GM13977 (cell line): ENCODE data around the gene ORAI3.

Experiments used
- DNase-seq: peaks from one replicate; pipeline ENCODE4 v3.0.0; 2012; ENCODE audit warnings: low spot score
- in situ Hi-C: fragments of 300-500 bp; cut with MboI; formaldehyde crosslinking; loops from one replicate; pipeline ENCODE4 v1.12.0; 2022; ENCODE audit warnings: low sequenced_read_pairs, low pct_unique_long_range_greater_than_20kb, mixed read lengths, inconsistent platforms; ENCODE audit not compliant: unreplicated experiment
- TF ChIP-seq, protein P1 (sequence below): IDR thresholded peaks from 2 replicates; pipeline ENCODE4 v1.5.1; 2012; ENCODE audit warnings: mild to moderate bottlenecking, control low read depth; ENCODE audit not compliant: insufficient read depth; ENCODE audit errors: extremely low read depth, missing control alignments

Gene ORAI3

GRCh38 chr16:30914830-30915229 lies 34.0 kb upstream of the ORAI3 start:
- DNase-seq: no peak
- in situ Hi-C loops: loop anchor here (5.0 kb wide), 1 partner anchor 73 kb away; no protein-coding TSS in a partner anchor
- TF ChIP-seq, protein P1, sequence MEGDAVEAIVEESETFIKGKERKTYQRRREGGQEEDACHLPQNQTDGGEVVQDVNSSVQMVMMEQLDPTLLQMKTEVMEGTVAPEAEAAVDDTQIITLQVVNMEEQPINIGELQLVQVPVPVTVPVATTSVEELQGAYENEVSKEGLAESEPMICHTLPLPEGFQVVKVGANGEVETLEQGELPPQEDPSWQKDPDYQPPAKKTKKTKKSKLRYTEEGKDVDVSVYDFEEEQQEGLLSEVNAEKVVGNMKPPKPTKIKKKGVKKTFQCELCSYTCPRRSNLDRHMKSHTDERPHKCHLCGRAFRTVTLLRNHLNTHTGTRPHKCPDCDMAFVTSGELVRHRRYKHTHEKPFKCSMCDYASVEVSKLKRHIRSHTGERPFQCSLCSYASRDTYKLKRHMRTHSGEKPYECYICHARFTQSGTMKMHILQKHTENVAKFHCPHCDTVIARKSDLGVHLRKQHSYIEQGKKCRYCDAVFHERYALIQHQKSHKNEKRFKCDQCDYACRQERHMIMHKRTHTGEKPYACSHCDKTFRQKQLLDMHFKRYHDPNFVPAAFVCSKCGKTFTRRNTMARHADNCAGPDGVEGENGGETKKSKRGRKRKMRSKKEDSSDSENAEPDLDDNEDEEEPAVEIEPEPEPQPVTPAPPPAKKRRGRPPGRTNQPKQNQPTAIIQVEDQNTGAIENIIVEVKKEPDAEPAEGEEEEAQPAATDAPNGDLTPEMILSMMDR: no peak

DNA sequence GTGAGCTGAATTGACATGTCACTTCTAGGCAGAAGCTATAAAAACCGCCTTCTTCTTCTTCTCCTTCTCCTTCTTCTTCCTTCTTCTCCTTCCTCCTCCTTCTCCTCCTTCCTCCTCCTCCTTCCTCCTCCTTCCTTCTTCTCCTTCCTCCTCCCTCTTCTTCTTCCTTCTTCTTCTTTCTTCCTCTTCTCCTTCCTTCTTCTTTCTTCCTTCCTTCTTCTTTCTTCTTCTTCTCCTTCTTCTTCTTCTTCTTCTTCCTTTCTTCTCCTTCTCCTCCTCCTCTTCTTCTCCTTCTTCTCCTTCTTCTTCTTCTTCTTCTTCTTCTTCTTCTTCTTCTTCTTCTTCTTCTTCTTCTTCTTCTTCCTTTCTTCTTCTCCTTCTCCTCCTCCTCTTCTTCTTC lies 30.3 kb upstream of the ORAI3 start:
- DNase-seq: no peak

DNA sequence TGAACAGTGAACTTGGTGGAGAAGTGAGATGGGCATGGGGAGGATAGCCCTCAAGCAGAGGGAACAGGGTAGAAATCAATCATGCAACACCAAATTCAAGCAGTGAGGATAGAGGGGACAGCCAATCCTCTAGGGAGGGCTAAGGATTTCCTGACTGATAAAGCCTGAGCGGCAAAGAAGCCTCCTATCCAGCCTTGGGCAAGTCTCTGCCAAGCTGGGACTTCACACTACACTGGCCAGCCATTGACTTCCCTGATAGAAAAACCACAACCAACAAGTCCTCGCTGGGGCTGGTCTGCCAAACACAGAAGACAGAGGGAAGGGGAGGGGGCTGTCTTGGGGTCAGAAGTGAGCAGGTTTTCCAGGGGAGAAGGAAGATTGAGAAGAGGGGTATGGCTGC lies 28.0 kb upstream of the ORAI3 start:
- TF ChIP-seq, protein P1: no peak
- DNase-seq: no peak
- in situ Hi-C loops: no loop called here

More for the DNA sequence above, 30.3 kb upstream of the ORAI3 start:
- TF ChIP-seq, protein P1: no peak
- in situ Hi-C loops: loop anchor here (5.0 kb wide), 1 partner anchor 76 kb away; no protein-coding TSS in a partner anchor

DNA sequence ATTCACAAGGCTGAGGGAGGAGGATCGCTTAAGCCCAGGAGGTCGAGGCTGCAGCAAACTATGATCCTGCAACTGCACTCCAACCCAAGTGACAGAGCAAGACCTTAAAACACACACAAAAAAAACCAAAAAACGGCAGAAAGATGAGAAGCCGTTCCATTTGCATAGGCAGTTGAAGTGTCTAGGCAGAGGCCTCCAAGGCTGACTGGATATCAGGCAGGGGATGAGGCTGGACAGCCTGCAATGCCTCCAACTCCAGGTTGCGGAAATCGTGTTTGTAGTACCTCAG lies 27.5 kb upstream of the ORAI3 start:
- TF ChIP-seq, protein P1: no peak
- no peak for DNase-seq
- in situ Hi-C loops: no loop called here

DNA sequence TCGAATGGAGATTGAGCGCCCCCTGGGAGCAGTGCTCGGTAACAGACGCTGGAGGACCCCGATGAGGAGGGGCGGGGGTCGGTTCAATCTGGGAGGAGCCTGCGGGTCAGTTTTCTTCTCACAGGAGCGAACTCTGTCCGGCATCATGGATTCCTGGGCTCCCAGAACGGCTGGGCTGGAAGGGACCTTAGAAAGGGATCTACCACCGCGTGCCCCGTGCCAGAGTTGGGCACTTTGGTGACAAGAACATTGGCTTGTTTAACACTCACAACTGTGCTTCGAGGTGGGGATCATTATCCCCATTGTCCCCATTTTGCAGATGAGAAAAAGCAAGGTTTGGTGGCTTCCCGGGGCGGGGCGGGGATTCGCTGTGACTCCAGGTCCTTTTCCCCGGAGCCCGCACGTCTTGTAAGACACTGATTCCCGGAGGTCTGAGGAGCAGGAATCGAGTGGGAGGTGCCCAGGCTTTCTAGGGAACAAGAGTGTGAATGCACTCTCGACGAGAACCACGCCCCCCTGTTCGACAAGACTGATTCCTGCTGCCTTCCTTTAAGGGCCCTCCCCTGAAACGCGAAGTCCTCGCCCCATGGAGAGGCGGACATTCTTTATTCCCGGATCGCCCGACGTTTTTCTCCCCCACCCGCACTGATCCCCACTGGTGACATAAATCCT lies 27.0 kb upstream of the ORAI3 start:
- TF ChIP-seq, protein P1: peak; percentile 89
- in situ Hi-C loops: no loop called here
- peak; percentile 83 for DNase-seq

DNA sequence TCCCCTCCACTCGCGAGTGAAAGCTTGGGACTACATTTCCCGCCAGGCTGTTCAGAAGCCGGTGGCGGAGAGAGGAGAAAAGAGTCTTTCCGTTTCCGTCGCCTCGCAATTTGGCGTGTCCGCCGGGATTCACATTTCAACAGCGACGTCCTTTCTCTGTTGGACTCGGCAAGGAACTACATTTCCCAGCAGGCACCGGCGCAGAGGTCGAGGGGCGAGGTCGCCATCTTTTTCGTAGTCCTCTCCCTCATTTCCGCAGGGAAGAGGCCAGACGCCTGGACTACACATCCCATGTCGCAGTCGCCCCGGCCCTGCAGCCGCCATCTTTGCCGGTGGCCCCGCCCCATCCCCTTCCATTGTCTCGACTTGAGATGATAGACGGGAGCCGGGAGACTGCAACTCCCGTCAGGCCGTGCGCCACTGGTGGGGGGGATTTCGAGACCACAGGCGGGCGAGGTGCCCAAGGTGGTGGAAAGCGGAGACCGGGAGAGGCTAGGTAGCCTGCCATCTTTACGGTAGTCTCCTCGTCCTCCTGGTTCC lies 26.4 kb upstream of the ORAI3 start:
- in situ Hi-C loops: no loop called here
- TF ChIP-seq, protein P1: no peak
- peak; percentile 95 for DNase-seq
